Adrenal gland (tissue), 12 donors: Measurements from ENCODE around the gene CES2. TPM values are rescaled to one million over a fixed set of nuclear protein-coding genes. Genes with fewer than 3 reads are reported as not detected.

Experiments used
- DNase-seq, 7 donors: peaks; one replicate each; pipeline ENCODE4 v3.0.0-alpha.2; 2019 to 2020
- H3K27ac ChIP-seq, 5 donors: fragments of 200-600 bp; sonication (generic) in 4 of 5; 1 replicate in 3 of 5; 2 replicates in 2 of 5; pipeline versions ENCODE4 v1.5.1 to v1.8.0; 2016 to 2020; ENCODE audit warnings: mild to moderate bottlenecking in 1 of 5
- H3K27me3 ChIP-seq: fragments of 200-600 bp; 2 replicates; pipeline ENCODE4 v1.8.0; 2021
- H3K36me3 ChIP-seq, 2 donors: fragments of 200-600 bp; replicated peaks in 1 of 2; 1 replicate in 1 of 2; 2 replicates in 1 of 2; pipeline versions ENCODE4 v1.5.1 to v1.8.0; 2018 to 2022
- H3K4me1 ChIP-seq, 2 donors: fragments of 200-600 bp; replicated peaks in 1 of 2; 1 replicate in 1 of 2; 2 replicates in 1 of 2; pipeline versions ENCODE4 v1.5.1 to v1.8.0; 2018 to 2021
- H3K4me3 ChIP-seq, 4 donors: fragments of 200-600 bp; sonication (generic) in 3 of 4; one replicate each; pipeline ENCODE4 v1.5.1; 2016 to 2018
- H3K9me3 ChIP-seq, 3 donors: fragments of 200-600 bp; sonication (generic) in 1 of 3; replicated peaks in 1 of 3; 1 replicate in 2 of 3; 2 replicates in 1 of 3; pipeline versions ENCODE4 v1.5.1 to v1.8.0; 2016 to 2021
- CTCF ChIP-seq, 6 experiments: fragments of 450-650 bp in 4 of 6; fragments of 200-600 bp in 2 of 6; sonication (generic) in 1 of 6; IDR thresholded peaks; 1 replicate in 5 of 6; 2 replicates in 1 of 6; pipeline versions ENCODE4 v1.5.1 to v1.8.0; 2016 to 2021; ENCODE audit warnings: antibody characterized with exemption in 6 of 6, mild to moderate bottlenecking in 2 of 6, moderate library complexity in 1 of 6
- POLR2A ChIP-seq, 2 donors: fragments of 450-650 bp; IDR thresholded peaks; one replicate each; pipeline ENCODE4 v1.6.1; 2017; ENCODE audit warnings: antibody characterized with exemption in 2 of 2, mild to moderate bottlenecking in 2 of 2, moderate library complexity in 1 of 2
- WGBS, 4 donors: extraction: QIAGEN DNeasy Blood & Tissue Kit in 2 of 4; methylation state at CpG; one replicate each; pipeline versions ENCODE4 v1.1.5 to v1.1.7; 2013 to 2017; 5-methylcytosine and 5-hydroxymethylcytosine counted together
- intact Hi-C, 2 donors: fragments of 100-400 bp; cut with DNase I; formaldehyde crosslinking; loops; one replicate each; pipeline versions ENCODE4 v1.14.1 to v1.15.0; 2022 to 2023
- polyA plus RNA-seq, 3 donors: library from polyadenylated mRNA; stranded (reverse); fragments of 200-250 nt in 2 of 3; fragments of 350-450 nt in 1 of 3; fragmentation: Illumina TruSeq in 1 of 3; extraction: RNeasy Lipid Tissue Mini Kit (QIAGEN cat#74804) in 1 of 3; gene quantifications; one replicate each; pipeline ENCODE4 v1.2.3, GENCODE V29; 2013 to 2014
- total RNA-seq, 9 donors: library from RNA; depleted of rRNA in 4 of 9; stranded (reverse); fragments of >200 nt in 4 of 9; fragments of 120-200 nt in 1 of 9; fragmentation: NEBNext Ultra II Directional in 1 of 9; extraction: Animal tissue kit (Norgen Biotek cat#: 25700) in 1 of 9; gene quantifications; one replicate each; pipeline versions ENCODE4 v1.1.0 to v1.2.4, GENCODE V29; 2013 to 2023
- donor health status: healthy with polysubstance abuse.
- donor health status: Bipolar disorder and iron deficiency.
- donor health status: DM: yes; HTN: yes; CAD: no.
- donor health status: DM: no; HTN: no; CAD: no.
- donor health status: DM: no; HTN: no; CAD: no.
- donor health status: DM: yes; HTN: yes; CAD: no.

Gene CES2
- total and polyA plus RNA-seq, 12 donors = 25.6 to 133 (median 85.3) TPM

- intact Hi-C loops = no loop called here
- no peaks in the 10 kb centered on the region for H3K27me3 ChIP-seq
- 57 to 77% (median 70%) methylated on average over 8 to 16 of the region's 16 CpGs for WGBS, 4 donors
- no peak overlapping the region for H3K4me3 ChIP-seq
- H3K4me1 ChIP-seq = peaks cover 5 to 15% of the 10 kb centered on the region in 2 donors
- no peaks in the 10 kb centered on the region for H3K36me3 ChIP-seq
- TF ChIP-seq POLR2A (IDR thresholded peaks at IDR 0.05) (no peak), CTCF (IDR thresholded peaks at IDR 0.05) (no peak)
- H3K27ac ChIP-seq = no peak overlapping the region
- no peaks in the 10 kb centered on the region for H3K9me3 ChIP-seq
- no peak for DNase-seq
Observed at GRCh38 chr16:66904846-66905632, 30.3 kb upstream of the CES2 start.

- no peaks in the 10 kb centered on the region for H3K27me3 ChIP-seq
- TF ChIP-seq CTCF (IDR thresholded peaks at IDR 0.05) (no peak), POLR2A (IDR thresholded peaks at IDR 0.05) (no peak)
- DNase-seq = peak in 5 of 7 donors; percentile 66 to 78 (median 74)
- H3K4me3 ChIP-seq = no peak overlapping the region
- 72 to 84% (median 78%) methylated on average over 10 to 11 of the region's 11 CpGs for WGBS, 4 donors
- H3K36me3 ChIP-seq = no peaks in the 10 kb centered on the region
- H3K9me3 ChIP-seq = no peaks in the 10 kb centered on the region
- H3K4me1 ChIP-seq = peaks cover 0 to 10% of the 10 kb centered on the region in 2 donors
- intact Hi-C loops = no loop called here
- H3K27ac ChIP-seq = no peak overlapping the region
Observed at GRCh38 chr16:66905633-66906539, 29.4 kb upstream of the CES2 start.

- no peak for DNase-seq
- Histone ChIP-seq H3K27ac (no peak overlapping the region), H3K4me3 (no peak overlapping the region), H3K27me3 (no peaks in the 10 kb centered on the region), H3K9me3 (no peaks in the 10 kb centered on the region), H3K4me1 (peaks cover 0 to 10% of the 10 kb centered on the region in 2 donors), H3K36me3 (no peaks in the 10 kb centered on the region)
- TF ChIP-seq POLR2A (IDR thresholded peaks at IDR 0.05) (no peak), CTCF (IDR thresholded peaks at IDR 0.05) (no peak)
- WGBS, 4 donors = 74 to 83% (median 82%) methylated on average over 2 to 7 of the region's 7 CpGs
- intact Hi-C loops = no loop called here
Observed at GRCh38 chr16:66906916-66907836, 28.1 kb upstream of the CES2 start.
